Activated T-helper 1 cell treated with anti-CD3 and anti-CD28 coated beads, Interleukin-2, amount 50 U/mL, for 16 hours (primary cell): ENCODE data around the gene C1orf167.

Experiments used
- DNase-seq, 2 donors: peaks; one replicate each; pipeline ENCODE4 v3.0.0-alpha.2; 2020; ENCODE audit warnings: low read depth in 1 of 2, low spot score in 1 of 2

The C1orf167 gene

GRCh38 chr1:11782127-11782708 is 20.2 kb downstream of the C1orf167 start:
- DNase-seq = no peak

- DNase-seq = no peak
These were observed 21.6 kb downstream of the C1orf167 start for GRCh38 chr1:11783556-11783955.

- DNase-seq = no peak
These were observed 22.4 kb downstream of the C1orf167 start for GRCh38 chr1:11784256-11784992.

DNA sequence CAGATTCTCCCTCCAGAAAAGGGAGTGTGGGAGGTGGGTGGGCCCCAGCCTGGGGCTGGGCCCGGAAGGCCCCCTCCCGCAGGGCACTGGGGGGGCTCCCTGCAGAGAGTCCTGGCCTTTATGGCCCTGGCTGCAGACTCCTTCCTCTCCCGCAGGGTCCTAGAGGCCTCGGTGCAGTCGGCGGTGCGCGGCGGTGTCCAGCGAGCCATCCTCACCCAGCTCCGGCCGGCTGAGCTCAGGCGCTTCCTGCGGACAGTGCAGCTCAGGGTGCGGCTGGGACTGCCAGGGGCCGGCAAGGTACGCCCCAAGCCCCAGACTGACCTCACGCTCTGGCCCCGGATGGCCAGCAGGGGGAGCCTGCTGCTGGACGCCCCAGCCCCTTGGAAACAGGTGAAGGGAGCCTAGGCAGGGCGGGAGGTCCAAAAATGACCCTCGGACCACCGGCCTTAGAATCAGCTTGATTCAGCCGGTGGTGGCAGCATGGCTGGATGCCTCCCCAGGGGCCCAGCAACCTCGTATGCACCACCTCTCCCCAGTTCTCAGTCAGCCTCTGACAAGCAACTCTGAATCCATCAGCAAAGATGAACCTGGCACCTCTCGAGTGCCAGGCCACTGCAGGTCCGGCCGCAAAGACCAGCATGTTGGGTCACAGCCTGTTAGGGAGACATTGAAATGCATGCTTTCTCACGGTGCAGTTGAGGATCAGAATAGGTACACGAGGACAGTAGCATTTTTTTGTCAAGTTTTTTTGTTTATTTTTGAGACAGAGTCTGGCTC is 23.2 kb downstream of the C1orf167 start:
- no peak for DNase-seq

GRCh38 chr1:11786168-11786567 is 24.2 kb downstream of the C1orf167 start:
- DNase-seq = no peak

GRCh38 chr1:11787251-11787803 is 25.3 kb downstream of the C1orf167 start:
- no peak for DNase-seq

DNA sequence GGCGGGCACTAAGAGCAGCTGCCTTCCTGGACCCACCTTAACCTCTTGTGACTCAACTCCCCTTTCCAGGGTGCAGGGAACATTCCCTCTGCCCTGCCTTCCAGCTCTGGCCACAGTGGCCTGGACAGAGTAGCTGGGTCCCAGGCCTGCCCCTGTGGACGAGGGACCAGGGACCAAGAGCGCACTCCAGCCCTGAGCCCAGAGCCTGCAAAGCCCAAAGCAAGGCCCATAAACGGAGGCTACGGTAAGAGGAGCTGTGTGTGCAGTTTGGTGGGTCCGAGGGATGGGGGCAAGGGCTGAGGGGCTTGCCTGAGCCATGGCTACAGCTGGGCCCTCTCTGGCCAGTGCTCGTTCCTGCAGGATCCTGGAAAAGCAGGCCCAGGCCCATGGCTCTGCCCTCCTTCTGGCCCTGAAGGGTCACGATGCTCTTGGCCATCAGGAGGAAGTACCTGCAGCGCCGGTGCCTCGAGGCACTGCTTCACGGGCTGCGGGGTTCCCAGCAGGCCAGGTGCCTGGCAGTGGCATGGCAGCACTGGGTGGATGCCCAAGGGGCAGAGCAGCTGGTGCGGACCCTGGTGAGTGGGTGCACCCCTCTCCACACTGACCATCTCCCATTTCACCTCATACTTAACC is 25.9 kb downstream of the C1orf167 start:
- no peak for DNase-seq

DNA sequence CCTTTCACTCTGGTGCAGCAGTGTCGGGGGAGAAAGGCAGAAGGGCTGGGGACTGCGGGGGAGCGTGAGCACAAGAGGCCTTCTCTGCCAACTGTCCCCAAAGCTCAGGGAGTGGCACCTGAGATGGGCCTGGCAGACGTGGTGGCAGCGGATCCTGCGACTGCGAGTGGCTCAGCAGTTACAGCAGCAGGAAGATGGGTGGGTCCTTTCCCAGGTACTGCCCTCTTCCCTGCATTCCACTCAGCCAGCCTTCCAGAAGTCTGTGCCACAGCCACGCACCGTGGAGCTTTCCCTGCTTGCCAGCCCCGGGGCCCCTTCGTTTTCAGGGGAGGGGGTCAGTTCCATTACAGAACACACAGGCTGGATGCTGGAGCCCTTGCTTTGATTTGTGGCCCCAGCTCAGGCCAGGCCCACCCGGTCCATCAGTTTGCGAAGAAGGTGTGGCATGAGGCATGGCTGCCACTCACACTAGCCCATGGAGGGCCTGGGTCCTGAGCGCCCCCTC is 26.6 kb downstream of the C1orf167 start:
- no peak for DNase-seq

GRCh38 chr1:11789126-11790067 is 27.4 kb downstream of the C1orf167 start:
- DNase-seq = no peak

DNA sequence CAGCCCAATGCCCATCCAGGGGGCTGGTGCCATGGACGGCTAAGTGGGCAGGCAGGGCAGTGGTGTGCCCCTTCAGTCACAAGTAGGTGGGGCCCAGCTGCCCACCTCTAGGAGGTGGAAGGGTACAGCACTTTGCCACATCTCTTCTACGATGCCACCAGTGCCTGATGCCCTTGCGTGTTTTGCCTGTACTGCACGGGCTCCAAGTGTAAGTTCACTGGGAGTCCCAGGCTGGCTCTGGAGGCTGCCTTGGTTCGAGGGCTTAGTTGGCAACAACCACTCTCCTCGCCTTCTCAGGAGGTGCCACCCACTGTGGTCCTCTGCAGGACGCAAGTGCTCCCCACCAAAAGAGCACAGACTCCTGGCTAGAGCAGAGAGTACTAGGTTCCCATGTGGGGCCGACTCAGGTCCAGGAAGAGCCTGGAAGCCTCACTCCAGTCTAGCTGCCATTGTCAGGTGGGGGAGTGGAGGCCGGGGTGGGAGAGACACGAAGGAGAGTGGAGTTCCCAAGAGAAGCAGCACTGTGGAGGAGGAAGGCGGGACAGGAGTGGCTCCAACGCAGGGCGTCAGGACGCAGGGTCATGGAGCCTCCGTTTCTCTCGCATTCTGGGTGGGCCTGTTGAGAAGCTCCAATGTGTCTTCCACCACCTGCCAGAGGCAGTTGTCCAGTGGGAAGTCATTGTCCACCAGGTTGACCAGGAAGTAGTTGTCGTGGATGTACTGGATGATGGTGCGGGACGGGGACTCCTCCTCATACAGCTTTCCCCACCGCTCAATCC is 28.3 kb downstream of the C1orf167 start:
- no peak for DNase-seq

DNA sequence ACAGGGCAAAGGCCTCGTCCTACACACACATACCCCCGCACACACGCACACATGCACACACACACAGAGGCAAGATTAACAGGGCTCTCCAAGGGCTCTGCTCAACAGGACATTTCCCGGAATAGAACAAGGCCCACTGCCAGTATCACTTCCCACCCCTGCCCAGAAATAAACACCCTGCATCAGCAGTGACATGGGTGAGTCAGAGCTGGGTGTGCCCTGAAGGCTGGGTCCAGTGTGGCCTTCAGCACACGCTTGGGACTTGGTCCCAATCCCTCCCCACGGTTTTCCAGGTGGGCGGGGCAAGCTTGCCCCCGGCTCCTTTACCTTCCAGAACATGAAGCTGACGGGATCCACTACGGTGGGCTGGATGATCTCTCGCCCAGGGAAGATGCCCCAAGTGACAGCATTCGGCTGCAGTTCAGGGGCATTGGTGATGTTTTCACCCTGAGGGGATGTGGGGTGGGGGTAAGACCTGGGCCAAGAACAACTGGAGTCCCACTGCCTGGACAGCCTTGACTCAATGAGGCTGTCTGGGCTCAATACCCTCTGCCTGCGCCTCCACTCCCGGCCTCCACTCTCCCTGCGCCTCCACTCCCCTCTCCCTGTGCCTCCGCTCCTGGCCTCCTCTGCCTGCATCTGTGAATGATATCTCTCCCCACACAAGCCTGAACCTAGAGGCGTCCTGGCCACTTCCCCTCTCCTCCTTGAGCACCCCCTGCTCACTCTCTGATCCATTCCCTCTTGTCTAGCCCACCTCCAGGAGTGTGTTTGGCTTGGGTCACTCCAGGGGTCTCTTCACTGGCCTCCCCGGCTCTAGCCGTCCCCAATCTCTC is 29.1 kb downstream of the C1orf167 start:
- no peak for DNase-seq

GRCh38 chr1:11792106-11792505 is 30.1 kb downstream of the C1orf167 start:
- DNase-seq = no peak

GRCh38 chr1:11793819-11794218 is 31.8 kb downstream of the C1orf167 start:
- DNase-seq = no peak

DNA sequence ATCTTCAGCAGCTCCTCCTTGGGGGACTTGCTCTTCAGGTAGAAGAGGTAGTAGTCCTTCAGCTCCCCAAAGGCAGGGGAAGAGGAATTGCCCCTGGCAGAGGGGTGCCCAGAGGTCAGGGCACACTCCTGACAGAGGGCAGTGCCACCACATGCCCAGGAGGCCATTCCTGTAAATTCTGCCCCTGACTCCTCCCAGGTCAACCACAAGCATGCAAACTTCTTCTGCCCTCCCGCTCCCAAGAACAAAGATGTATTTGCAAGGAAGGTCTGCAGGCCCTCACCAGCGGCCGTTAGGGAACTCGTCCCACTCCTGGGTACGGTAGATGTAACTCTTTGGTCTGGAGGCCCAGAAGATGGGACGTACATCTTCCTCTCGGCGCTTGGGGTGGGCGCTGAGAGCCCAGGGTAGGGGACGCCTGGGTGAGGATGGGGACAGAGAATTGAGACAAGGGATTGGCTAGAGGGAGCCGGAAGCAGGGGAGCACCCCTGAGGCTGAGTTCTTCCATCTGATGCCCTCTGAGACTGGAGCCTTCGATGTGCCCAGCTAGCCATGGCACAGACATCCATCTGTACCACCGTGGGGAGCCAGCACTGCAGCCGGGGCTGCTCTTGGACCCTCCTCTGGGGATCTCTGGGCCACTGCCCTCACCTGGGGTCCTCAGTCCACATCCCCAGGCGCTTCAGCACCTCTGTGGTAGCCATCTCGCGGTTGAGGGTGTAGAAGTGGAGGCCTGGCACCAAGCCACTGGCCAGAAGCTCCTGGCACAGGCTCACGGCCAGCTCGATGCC is 32.6 kb downstream of the C1orf167 start:
- no peak for DNase-seq

DNA sequence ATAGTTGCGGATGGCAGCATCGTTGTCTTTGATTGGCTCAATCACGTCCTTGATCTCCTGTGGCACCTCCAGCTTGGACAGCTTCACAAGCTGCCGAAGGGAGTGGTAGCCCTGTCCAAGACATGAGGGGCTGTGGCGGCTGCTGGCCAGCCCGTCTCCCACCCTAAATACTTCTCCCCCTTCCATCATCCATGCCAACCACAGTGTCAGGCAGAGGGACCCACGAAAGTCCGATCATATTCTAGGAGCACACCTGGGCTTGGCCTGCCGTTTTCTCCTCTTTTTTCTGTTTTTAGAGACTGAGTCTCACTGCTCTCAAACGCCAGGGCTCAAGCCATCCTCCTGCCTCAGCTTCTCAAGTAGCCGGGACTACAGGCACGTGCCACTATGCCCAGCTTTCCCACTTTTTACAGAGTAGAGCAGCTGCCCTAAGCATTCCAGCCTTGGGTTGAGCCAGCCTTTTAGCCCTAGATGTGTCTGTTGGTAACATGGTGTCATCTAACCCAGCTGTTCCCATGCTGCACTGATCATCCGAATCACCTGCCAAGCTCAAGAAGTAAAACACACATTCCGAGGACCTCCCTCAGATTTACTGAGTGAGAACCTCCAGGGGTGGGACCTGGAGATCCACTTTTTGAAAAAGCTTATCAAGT is 33.4 kb downstream of the C1orf167 start:
- DNase-seq = no peak

- no peak for DNase-seq
These were observed 34.2 kb downstream of the C1orf167 start for GRCh38 chr1:11796036-11796828.
